NCI-H1105 (cell line): ENCODE data around the gene BRINP2.

Source experiments
- DNase-seq: peaks from one replicate; lab custom pipeline; 2025; lab: John Stamatoyannopoulos, UW

BRINP2 gene

DNA sequence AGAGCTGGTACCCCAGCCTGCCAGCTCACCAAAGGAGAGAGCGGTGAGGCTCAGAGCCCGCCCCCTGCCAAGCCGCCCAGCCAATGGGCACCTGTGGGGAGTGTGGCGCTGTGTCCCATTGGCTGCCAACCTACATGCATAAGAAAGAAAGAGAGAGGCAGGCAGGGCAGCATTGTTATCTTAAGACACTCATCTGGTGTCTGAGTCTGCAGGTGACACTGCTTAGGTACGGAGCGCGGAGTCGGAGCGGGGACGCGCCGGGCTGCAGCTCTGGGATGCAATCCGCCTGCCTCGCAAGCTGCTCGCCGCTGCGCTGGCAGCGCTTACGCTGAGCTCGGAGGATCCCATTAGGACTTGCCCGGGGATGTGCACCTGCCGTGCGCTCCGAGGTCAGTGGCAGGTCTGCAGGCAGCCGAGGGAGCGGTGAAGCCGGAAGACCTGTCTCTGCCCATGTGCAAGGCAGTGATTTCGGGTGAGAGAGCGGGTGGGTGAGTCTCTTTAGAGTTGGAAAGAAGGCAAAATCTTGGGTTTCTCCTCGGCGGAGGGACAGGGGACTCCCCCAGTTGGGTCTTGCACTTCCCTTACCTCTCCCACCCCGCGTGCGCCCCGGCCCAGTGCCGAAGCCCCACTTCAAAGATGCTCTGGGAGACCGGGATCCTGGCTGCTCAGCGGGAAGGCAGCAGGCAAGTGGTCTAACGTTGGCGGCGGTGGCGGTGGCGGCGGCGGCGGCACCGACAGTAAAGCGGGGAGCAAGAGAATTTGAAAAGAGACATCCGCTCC lies at the start of gene BRINP2:
Gene BRINP2, plus strand, starts transcription at position 203 of the 780 bp plus-strand sequence. CDS start 58,919 bp downstream, outside the sequence.
- DNase-seq, result peak; percentile 87

GRCh38 chr1:177122461-177123251 lies 48.1 kb upstream of the BRINP2 start:
- no peak for DNase-seq

GRCh38 chr1:177124577-177125278 lies 46.0 kb upstream of the BRINP2 start:
- no peak for DNase-seq

DNA sequence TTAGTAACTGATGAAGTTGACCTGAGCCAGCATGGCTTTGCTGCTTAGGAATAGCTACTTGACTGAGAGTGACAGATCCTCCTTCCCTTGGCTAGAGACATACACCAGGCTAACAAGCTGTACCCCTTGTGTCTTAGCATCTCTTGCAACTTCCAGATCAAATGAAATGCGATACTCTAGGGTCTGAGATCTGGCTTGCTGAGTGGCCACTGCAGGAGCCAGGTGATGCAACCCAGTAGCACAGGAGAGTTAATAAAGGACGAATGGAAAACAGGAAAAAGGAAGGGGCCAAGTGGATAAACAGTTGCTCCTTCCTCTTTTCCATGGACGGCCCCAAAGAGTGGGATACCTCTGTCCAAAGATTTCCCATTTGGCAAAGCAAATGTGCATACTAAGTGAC lies 44.5 kb upstream of the BRINP2 start:
- no peak for DNase-seq

GRCh38 chr1:177128665-177129281 lies 42.0 kb upstream of the BRINP2 start:
- no peak for DNase-seq

DNA sequence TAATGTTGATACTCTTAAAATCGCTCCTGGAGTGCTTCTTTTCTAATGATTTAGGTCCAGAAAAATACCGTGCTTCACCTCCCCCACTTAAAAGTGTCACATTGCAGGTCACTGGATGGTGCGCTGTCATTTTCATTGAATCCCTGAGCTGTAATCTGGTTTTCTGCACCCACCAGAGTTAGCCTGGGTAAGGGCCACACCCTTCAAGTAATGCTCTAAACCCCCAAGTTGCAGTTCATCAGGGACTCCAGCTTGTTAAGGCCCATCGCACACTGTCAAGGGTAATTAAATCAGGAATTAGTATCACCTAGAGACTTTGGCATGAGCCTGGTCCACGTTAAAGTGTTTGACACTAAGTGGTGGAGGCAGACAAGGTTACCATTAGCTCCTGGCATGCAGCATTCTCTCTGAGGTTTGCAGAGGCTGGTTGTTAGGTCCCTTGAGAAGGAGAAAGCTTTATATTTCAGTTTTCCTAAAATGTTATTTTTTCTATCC lies 40.3 kb upstream of the BRINP2 start:
- no peak for DNase-seq

DNA sequence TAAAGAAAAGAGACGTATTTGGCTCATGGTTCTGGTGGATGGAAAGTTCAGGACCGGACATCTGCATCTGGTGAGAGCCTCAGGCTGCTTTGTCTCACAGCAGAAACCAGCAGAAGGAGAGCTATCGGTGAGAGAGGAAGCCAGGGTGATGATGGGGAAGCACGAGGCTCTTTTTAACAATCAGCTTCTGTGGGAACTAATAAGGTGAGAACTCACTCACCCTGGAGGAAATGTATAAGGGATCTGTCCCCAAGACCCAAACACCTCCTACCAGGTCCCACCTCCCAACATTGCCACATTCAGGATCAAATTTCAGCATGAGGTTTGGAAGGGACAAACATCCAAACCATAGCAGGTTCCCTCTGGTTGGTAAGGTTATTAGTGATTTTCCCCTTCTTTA lies 39.0 kb upstream of the BRINP2 start:
- no peak for DNase-seq

DNA sequence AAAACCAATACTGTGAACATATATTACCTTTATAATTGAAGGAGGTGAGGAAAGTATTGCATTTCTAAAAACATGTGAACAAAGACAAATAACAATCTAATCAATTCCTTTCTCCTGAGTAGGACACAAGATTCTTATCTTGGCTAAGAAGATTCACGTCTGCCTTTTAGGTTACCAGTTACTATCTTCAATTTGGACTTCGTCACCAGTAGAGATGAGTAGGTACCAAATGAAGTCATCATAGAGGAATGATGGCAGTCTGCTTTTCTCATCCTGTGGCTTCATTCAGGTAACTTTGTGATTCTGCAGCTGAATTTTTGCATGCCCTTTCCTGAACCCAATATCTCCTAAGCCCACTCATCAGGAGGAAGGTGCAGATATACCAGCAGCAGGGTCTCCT lies 38.6 kb upstream of the BRINP2 start:
- DNase-seq, result no peak

DNA sequence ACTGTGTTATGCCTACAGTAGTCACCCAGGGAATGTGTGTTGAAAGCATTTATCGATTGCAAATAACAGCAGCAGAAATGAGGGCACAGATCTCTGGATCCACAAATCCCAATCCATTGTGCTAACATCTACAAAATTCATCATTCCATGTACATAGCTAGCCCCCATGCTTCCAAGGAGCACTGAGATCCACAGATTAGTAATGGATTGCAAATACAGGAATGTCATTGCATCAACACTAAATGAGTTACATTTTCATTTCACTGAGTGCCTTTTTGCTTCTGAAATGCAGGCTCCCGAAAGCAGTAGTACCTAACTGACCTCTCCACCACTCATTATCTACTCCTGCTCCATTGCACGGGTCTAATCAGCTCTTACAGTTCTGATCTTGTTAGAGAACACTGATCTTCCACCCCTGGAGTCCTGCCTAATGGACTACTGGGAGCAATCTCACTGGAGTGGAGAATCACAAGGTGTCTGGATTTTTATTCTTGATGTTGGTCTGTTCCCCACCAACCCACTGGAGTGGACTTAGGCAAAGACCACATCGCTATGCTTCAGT lies 36.7 kb upstream of the BRINP2 start:
- no peak for DNase-seq

DNA sequence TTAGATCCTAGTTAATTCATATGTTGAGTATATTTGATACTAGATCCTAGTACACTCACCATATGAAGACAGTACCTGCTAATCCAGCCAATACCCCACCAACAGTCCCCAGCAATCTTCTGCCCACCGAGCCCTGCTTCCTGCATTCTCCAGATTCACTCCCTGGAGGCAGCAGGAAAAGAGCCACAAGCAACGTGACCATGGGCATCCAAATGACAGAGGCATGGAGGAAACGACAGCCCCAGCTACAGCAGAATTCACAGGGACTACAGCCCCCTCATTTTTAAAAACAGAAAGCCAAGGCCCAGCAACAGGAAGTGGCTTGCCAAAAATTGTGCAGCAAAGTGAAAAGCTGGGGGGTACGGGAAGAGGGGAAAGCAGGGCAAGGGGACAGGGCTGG lies 35.5 kb upstream of the BRINP2 start:
- DNase-seq, result no peak

DNA sequence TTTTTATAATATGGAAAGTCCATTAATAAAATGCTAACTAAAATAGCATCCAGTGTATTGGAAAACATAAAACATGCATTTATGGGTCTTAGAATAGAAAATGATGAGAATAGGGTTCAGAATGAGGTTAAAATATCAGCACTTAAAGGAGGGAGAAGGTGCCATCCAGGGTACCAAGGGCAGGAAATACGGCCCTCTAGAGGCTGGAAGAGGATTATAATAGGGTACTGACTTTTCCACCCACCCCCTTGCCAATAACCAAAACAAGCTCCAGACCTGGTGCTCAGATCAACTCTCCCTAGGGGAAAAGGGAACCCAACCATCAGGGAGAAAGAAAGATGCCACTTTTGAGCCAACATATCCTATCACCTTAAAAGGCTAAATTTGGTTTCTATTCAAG lies 32.9 kb upstream of the BRINP2 start:
- DNase-seq, result no peak

GRCh38 chr1:177138347-177138746 lies 32.4 kb upstream of the BRINP2 start:
- DNase-seq, result no peak

- DNase-seq, result no peak
Observed at GRCh38 chr1:177142010-177142409, 28.7 kb upstream of the BRINP2 start.

DNA sequence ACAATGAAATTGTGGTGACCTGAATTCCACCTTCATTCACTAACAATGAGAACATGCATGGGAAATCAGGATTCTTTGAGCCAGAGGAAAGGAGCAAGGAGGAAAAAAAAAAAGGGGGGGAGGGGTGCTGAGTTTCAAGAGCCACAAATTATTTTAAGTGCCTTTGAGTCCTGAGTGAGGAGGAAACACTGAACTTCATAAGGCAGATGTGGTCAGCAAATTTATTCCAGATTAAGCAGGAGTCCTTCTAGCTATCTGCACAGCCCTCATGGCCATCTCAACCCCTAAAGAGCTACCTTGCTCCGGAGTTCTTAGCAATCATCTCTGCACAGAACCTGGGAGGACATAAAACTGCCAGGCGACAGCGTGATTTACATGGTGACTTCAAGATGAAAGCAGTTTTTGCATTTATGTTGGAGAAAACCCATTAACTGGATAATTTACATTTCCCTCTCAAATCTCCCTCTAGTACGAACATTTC lies 27.9 kb upstream of the BRINP2 start:
- DNase-seq, result no peak

GRCh38 chr1:177145106-177146070 lies 25.4 kb upstream of the BRINP2 start:
- no peak for DNase-seq

DNA sequence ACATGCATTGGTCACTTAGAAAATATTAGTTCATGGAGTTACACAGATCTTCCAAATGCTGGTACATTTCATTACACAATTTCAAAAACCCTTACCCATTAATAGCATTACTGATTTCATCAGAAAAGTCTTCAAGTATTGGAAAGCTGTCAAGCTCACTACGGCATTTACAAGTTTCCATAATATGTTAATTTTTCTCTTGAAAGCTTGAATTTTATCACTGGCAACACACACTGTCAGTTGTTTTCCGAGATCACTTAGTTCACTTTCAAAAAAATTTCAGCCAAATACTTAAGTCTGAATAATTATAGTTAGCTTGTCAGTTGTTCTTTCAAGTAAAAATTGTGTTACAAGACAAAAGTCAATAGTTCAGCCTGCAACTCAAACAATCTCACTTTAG lies 24.3 kb upstream of the BRINP2 start:
- no peak for DNase-seq

DNA sequence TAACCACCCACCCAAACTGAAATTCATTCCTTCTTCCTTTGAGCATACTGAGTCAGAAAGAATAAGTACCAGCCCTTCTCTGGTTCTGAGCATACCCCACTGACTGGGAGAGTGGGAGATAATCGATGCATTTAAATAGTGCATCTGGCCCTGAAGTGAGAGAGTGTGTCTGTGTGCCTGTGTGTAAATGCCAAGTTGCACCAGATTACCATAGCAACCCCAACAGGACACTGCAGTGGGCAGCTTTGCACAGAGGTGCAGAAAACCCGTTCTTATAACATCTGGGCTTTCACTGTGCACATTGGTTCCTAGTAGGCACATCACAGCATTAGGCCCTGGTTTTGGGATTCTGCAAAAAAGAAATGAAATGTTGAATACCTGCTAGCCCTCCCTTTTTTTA lies 8.5 kb upstream of the BRINP2 start:
- DNase-seq, result no peak

- DNase-seq, result no peak
Observed at GRCh38 chr1:177163844-177164379, 6.8 kb upstream of the BRINP2 start.

- DNase-seq, result peak; percentile 42
Observed at GRCh38 chr1:177164380-177165068, 6.2 kb upstream of the BRINP2 start, which contains the start of gene ASTN1. Gene ASTN1 (minus strand): TSS chr1:177164712. CDS start chr1:177164676, 36 bp downstream.
